Globus pallidus (tissue), 1 donor: Measurements from ENCODE around the gene KCNMB1.

ENCODE experiments used
- DNase-seq: peaks from one replicate; pipeline ENCODE4 v3.0.0-alpha.2; 2015; ENCODE audit warnings: low spot score

KCNMB1 gene, protein sequence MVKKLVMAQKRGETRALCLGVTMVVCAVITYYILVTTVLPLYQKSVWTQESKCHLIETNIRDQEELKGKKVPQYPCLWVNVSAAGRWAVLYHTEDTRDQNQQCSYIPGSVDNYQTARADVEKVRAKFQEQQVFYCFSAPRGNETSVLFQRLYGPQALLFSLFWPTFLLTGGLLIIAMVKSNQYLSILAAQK

DNA sequence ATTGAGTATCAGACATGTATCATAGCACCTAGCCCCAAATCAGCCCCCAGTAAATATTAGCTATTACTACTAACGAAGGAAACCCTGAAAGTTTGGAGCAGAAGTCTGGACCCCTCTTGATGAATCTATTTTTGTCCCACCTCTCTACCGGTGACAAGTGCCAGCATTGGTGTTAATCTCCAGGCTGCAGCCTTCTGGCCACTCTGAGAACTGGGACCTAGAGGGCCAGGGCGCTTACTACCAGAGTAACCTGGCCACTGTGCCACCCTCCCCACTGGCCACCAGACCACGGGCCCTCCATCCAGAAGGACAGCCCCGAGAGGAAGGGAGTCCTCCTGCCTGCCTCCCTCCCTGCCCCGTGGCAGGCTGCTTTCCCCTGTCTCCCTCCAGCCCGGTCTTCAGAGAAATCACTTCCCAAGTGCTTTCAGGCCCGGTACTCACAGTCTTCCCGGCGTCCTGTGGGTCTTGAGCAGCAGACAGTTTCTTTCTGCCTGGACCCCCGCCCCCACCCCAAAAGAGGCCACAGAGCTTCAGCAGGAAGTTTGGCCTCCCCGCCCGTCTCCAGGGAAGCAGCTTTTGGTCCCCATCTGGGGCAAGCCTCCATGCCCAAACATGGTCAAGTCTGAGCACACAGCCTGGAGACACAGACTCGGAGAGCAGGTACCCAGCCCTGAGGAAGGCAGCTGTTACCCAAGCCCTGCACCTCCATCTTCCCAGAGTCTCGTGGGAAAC lies at the start of gene KCNMB1:
Gene KCNMB1 (minus strand): TSS at position 550 of the 732 bp plus-strand sequence. CDS start 3,920 bp downstream, outside the sequence.
- DNase-seq: no peak

GRCh38 chr5:170438581-170438980 lies 49.4 kb upstream of the KCNMB1 start:
- DNase-seq: no peak

DNA sequence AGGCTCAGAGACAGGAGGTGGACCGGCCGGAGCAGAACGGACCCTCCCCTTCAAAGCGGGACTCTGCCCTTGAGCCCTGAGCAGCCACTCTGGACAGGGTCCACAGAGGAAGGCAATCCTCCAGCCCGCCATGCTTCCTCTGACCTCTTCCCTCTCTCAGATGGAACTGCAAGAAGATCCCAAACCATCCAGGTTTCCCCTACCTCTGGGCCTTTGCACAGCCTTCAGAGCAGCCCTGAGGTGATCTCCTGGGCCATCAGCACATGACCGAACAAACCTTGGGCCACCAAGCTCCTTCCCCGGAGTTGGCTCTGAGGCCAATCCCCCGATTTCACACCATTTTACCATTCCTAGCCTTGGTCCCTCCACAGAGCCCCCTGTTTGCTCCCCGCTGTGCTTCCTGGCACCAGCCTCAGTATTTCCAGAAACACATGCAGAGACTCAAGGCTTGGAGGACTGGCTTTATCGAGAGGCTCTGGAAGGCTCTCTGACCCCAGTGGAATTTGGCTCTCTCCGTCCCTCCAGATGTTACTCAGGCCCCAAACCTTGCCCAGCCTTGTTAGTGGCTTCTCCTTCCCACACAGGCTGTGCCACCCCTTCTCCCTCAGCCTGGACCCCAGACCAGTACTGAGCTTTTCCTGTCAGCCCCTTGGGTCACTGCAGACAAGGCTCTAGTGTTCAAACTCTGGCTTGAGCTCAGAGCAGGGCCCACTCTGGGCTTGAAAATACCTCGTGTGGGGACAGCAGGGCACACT lies 48.6 kb upstream of the KCNMB1 start:
- DNase-seq: no peak

GRCh38 chr5:170436335-170436734 lies 47.2 kb upstream of the KCNMB1 start:
- DNase-seq: no peak

DNA sequence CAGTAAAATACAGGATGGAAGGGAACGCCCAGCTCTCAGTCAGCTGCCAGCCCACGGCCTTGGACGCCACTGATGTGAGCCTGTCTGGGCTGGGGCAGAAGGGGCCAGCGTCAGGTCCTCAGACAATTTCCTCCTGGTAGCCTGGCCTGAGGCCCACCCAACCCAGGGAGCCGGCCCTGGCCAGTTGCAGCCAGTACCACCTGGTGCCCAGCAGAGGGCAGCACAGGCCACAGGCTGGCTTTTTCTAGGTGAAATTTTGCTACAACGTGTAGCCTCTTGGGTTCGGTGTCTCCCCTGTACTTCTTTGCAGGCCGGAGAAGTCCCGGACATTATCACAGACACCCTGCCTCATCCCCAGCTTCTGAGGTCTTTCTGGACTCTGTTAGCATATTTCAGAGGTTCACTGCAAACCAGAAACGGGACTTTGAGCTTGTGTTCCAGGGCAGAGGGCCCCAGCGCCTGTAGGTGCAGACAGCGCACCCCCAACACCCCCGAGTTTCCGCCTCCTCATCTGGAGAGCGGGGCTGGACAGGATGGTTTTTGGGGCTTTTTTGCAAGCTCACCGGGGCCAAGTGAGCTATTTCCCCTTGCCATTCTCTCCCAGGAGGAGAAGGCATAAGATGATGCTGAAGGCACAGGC lies 45.9 kb upstream of the KCNMB1 start:
- DNase-seq: peak; percentile 54

DNA sequence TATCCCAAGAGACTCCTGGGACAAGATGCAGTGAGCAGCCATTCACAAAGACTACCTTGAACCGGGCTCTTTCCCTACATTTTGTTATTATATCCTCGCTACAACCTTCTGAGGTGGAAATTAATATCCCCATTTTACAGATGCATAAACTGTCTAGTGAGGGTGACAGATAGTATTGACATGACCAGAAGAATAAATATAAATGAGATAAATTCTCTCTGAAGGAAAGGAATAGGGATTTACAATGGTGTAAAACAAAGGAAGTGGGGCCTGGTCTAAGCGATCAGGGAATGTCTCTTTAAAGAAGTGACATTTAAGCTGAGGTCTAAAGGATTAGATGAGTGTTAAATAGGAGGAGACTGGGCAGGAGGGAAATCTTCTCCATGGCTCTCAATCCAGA lies 43.5 kb upstream of the KCNMB1 start:
- DNase-seq: no peak

- DNase-seq: no peak
These were observed 42.4 kb upstream of the KCNMB1 start for GRCh38 chr5:170431571-170431970.

DNA sequence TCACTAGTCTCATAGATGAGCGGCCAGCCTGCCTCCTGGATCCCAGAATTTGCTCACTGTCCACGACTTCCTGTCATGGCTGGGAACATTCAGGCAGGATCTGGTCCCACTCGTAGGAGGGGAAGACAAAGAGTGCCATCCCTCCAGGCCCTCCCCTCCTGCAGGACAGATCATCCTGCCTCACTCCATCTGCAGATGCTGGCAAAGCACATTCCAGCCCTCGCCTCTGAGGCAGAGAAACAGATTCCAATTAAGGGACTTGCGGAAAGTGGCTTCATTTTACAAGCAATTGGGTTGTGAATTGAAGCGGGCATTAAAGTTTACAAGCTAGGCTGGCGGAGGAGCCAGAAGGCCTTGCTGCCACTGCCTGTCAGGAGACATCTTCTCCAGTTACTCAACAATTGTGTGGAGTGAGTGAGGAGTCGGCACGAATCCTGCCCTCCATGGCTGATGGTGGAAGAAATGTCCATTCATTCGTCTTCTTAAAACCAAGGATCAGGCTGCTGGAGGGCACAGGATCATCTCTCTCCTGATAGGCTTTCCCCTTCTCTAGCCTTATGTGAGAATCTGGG lies 41.8 kb upstream of the KCNMB1 start:
- DNase-seq: no peak

DNA sequence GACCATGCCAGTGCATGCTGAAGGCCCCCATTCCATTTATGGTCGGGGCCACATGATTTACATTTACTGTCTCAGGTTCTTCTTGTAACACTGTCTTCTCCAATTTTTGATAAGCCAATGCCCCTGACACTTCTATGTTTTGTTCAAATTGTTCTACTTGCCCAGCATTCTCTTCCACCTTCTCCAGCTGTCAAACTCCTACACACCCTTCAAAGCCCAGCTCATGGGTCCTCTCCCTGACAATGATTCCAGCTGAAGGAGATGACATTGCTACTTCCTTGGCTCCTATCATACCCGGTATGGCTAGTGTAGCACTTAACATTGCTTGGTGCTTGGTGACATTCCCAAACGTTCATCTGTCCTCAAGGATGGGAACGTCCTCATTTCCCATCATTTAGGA lies 41.1 kb upstream of the KCNMB1 start:
- DNase-seq: no peak

GRCh38 chr5:170429014-170429413 lies 39.8 kb upstream of the KCNMB1 start:
- DNase-seq: no peak

DNA sequence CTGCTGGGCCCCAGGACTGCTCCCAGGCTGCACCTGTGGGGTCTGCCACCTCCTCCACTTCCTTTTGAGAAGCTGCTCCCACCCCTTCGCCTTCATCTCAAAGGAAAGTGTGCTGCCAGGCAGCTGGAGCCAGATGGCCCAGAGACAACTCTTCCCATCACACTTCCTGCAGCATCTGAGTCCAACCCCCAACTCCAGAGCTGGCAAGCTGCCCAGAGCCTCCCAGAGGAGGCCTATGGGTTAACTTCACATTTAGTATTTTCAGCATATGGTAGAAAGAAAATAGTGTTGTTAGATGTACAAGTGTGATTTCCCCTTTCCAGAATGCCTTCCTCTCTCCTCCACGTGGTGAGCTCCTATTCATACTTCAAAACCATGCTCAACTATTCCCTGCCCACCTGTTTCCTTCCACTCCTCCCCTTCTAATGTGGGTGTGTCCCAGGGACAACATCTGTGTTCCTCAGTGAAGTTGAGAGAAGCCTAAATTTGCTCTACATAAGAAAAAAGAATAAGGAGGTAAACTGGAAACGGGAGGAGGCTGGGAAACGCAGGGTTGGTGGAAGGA lies 38.6 kb upstream of the KCNMB1 start:
- DNase-seq: no peak

DNA sequence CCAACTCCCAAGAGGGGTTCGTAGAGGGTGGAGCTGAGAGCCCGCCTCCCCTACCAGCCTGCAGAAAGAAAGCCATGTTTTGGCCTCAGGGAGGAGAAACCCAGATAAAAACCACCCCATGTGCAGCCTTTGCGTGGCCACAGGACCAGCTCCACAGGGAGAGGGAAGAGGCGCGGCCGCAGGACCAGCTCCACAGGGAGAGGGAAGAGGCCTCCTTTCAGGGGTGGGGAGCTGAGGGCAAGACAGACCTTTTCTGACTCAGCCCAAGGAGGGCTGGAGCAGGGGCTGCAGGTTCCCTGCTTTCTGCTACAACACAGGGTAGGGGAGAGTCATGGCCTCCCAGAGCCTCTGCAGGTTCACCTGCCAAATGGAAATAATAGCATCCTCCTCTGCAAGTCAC lies 37.6 kb upstream of the KCNMB1 start:
- DNase-seq: no peak

GRCh38 chr5:170426149-170426767 lies 37.1 kb upstream of the KCNMB1 start:
- DNase-seq: no peak

- no peak for DNase-seq
These were observed 36.6 kb upstream of the KCNMB1 start for GRCh38 chr5:170425731-170426130.

GRCh38 chr5:170424629-170425028 lies 35.5 kb upstream of the KCNMB1 start:
- no peak for DNase-seq

DNA sequence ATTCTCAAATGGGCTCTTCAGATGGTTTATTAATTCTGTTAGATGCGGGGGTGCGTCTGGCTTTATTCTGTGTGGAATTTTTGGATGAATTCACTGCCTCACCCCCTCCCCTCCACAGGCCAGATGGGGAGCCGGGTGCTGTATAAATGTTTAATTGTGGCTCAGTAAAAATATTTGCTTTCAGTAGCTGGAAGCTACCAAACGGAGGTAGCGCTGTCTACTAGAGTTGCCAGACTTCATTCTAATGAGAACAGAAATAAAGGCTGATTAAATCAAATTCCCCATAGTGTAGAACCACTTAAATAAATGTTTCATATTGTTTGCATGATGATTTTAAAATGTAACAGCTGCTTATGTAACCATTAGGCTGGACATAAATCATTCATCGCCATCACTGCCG lies 34.5 kb upstream of the KCNMB1 start:
- DNase-seq: no peak

GRCh38 chr5:170421826-170422225 lies 32.7 kb upstream of the KCNMB1 start:
- DNase-seq: no peak

GRCh38 chr5:170420806-170421412 lies 31.7 kb upstream of the KCNMB1 start:
- DNase-seq: peak; percentile 69

GRCh38 chr5:170419643-170420042 lies 30.5 kb upstream of the KCNMB1 start:
- DNase-seq: no peak

- no peak for DNase-seq
These were observed 29.6 kb upstream of the KCNMB1 start for GRCh38 chr5:170418736-170419135.

- DNase-seq: no peak
These were observed 27.4 kb upstream of the KCNMB1 start for GRCh38 chr5:170416526-170416925.
